MM.1S (cell line): ENCODE measurements around the gene DEDD2.

Experiments
- DNase-seq: peaks from one replicate; pipeline ENCODE4 v3.0.0-alpha.2; 2015
- H2AFZ ChIP-seq: fragments of 300-600 bp; sonication (generic); 2 replicates; pipeline ENCODE4 v1.6.0; 2016; ENCODE audit warnings: antibody characterized with exemption, low read length
- H3F3A ChIP-seq: fragments of 300-600 bp; sonication (generic); 2 replicates; pipeline ENCODE4 v1.6.1; 2016; ENCODE audit warnings: mild to moderate bottlenecking, antibody characterized with exemption, low read length, moderate library complexity, mixed read lengths; ENCODE audit not compliant: insufficient read depth
- H3K27ac ChIP-seq: fragments of 300-600 bp; sonication (generic); 2 replicates; pipeline ENCODE4 v1.5.1; 2016; ENCODE audit warnings: mild to moderate bottlenecking, low read length
- H3K27me3 ChIP-seq: fragments of 300-600 bp; sonication (generic); replicated peaks from 2 replicates; pipeline ENCODE4 v1.6.0; 2016; ENCODE audit warnings: low read length; ENCODE audit not compliant: insufficient read depth
- H3K36me3 ChIP-seq: fragments of 300-600 bp; sonication (generic); replicated peaks from 2 replicates; pipeline ENCODE4 v1.6.1; 2016; ENCODE audit warnings: mild to moderate bottlenecking, low read length, mixed read lengths; ENCODE audit not compliant: insufficient read depth
- H3K4me1 ChIP-seq: fragments of 300-600 bp; sonication (generic); 2 replicates; pipeline ENCODE4 v1.6.1; 2016; ENCODE audit warnings: low read length, mixed read lengths
- H3K4me2 ChIP-seq: fragments of 300-600 bp; sonication (generic); 2 replicates; pipeline ENCODE4 v1.6.0; 2016; ENCODE audit warnings: low read depth, low read length
- H3K4me3 ChIP-seq: fragments of 300-600 bp; sonication (generic); 2 replicates; pipeline ENCODE4 v1.5.1; 2016; ENCODE audit warnings: low read length, mixed read lengths
- H3K79me2 ChIP-seq: fragments of 300-600 bp; sonication (generic); 2 replicates; pipeline ENCODE4 v1.6.1; 2016; ENCODE audit warnings: mixed run types, low read length, mixed read lengths
- H3K9ac ChIP-seq: fragments of 300-600 bp; sonication (generic); 2 replicates; pipeline ENCODE4 v1.6.1; 2016; ENCODE audit warnings: low read length, mixed read lengths
- H3K9me2 ChIP-seq: fragments of 300-600 bp; sonication (generic); replicated peaks from 2 replicates; pipeline ENCODE4 v1.6.1; 2016; ENCODE audit warnings: mild to moderate bottlenecking, low read length, mixed read lengths; ENCODE audit not compliant: insufficient read depth
- H3K9me3 ChIP-seq: fragments of 300-600 bp; sonication (generic); replicated peaks from 2 replicates; pipeline ENCODE4 v1.6.1; 2016; ENCODE audit warnings: mild to moderate bottlenecking, low read length, mixed read lengths; ENCODE audit not compliant: insufficient read depth
- H4K20me1 ChIP-seq: fragments of 300-600 bp; sonication (generic); 2 replicates; pipeline ENCODE4 v1.6.1; 2016; ENCODE audit warnings: mild to moderate bottlenecking, low read length, moderate library complexity, mixed read lengths; ENCODE audit not compliant: insufficient read depth
- CTCF ChIP-seq: fragments of 300-600 bp; sonication (generic); IDR thresholded peaks from 2 replicates; pipeline ENCODE4 v1.5.1; 2016; ENCODE audit warnings: antibody characterized with exemption, low read length, mixed read lengths
- EZH2 ChIP-seq: fragments of 300-600 bp; sonication (generic); optimal IDR thresholded peaks from 2 replicates; pipeline ENCODE3; 2017; ENCODE audit warnings: low read depth, mild to moderate bottlenecking, antibody characterized with exemption, low read length, mixed read lengths
- EZH2phosphoT487 ChIP-seq: fragments of 300-600 bp; sonication (generic); IDR thresholded peaks from 2 replicates; pipeline ENCODE4 v1.6.1; 2018; ENCODE audit warnings: antibody characterized with exemption, low read length

Gene DEDD2

GRCh38 chr19:42226886-42227285 is 9.4 kb upstream of the DEDD2 start:
- Histone ChIP-seq H3K27me3 (no peaks in the 10 kb centered on the region), H3K9ac (no peak overlapping the region), H2AFZ (no peak overlapping the region), H3F3A (no peaks in the 10 kb centered on the region), H3K36me3 (no peaks in the 10 kb centered on the region; the same call in 1 of the 2 replicates), H3K4me1 (no peaks in the 10 kb centered on the region), H3K27ac (no peak overlapping the region), H3K9me2 (no peaks in the 10 kb centered on the region), H3K9me3 (no peaks in the 10 kb centered on the region), H3K79me2 (peaks cover 63% of the 10 kb centered on the region), H3K4me2 (no peak overlapping the region), H4K20me1 (no peaks in the 10 kb centered on the region), H3K4me3 (no peak overlapping the region)
- TF ChIP-seq EZH2phosphoT487, result no peak
- no peak for TF ChIP-seq EZH2
- no peak for TF ChIP-seq CTCF
- DNase-seq, result no peak

GRCh38 chr19:42225718-42226292 is 8.3 kb upstream of the DEDD2 start:
- no peaks in the 10 kb centered on the region for H3K4me1 ChIP-seq
- TF ChIP-seq CTCF (no peak), EZH2phosphoT487 (no peak), EZH2 (no peak)
- H2AFZ ChIP-seq, result no peak overlapping the region
- no peak overlapping the region for H3K27ac ChIP-seq
- peaks cover 72% of the 10 kb centered on the region for H3K79me2 ChIP-seq
- H3F3A ChIP-seq, result no peaks in the 10 kb centered on the region
- H3K9ac ChIP-seq, result no peak overlapping the region
- H3K4me3 ChIP-seq, result no peak overlapping the region
- no peaks in the 10 kb centered on the region for H4K20me1 ChIP-seq
- no peaks in the 10 kb centered on the region for H3K9me2 ChIP-seq
- no peaks in the 10 kb centered on the region; the same call in 1 of the 2 replicates for H3K36me3 ChIP-seq
- H3K27me3 ChIP-seq, result no peaks in the 10 kb centered on the region
- H3K4me2 ChIP-seq, result no peak overlapping the region
- no peaks in the 10 kb centered on the region for H3K9me3 ChIP-seq
- DNase-seq, result no peak

- Histone ChIP-seq H3K9ac (no peak overlapping the region), H4K20me1 (no peaks in the 10 kb centered on the region), H3K4me2 (no peak overlapping the region), H3F3A (no peaks in the 10 kb centered on the region), H3K4me1 (no peaks in the 10 kb centered on the region), H3K27ac (no peak overlapping the region), H2AFZ (no peak overlapping the region), H3K27me3 (no peaks in the 10 kb centered on the region), H3K9me2 (no peaks in the 10 kb centered on the region), H3K9me3 (no peaks in the 10 kb centered on the region), H3K36me3 (no peaks in the 10 kb centered on the region; the same call in 1 of the 2 replicates), H3K79me2 (peaks cover 75% of the 10 kb centered on the region), H3K4me3 (no peak overlapping the region)
- DNase-seq, result no peak
- TF ChIP-seq EZH2 (no peak), CTCF (no peak), EZH2phosphoT487 (no peak)
Measured at GRCh38 chr19:42224940-42225717, 7.7 kb upstream of the DEDD2 start.
